Measurements from ENCODE around the gene CSMD2.

GRCh38 chr1:33641104-33641830 is 523.8 kb downstream of the CSMD2 start:
- TF ChIP-seq, protein P1, sequence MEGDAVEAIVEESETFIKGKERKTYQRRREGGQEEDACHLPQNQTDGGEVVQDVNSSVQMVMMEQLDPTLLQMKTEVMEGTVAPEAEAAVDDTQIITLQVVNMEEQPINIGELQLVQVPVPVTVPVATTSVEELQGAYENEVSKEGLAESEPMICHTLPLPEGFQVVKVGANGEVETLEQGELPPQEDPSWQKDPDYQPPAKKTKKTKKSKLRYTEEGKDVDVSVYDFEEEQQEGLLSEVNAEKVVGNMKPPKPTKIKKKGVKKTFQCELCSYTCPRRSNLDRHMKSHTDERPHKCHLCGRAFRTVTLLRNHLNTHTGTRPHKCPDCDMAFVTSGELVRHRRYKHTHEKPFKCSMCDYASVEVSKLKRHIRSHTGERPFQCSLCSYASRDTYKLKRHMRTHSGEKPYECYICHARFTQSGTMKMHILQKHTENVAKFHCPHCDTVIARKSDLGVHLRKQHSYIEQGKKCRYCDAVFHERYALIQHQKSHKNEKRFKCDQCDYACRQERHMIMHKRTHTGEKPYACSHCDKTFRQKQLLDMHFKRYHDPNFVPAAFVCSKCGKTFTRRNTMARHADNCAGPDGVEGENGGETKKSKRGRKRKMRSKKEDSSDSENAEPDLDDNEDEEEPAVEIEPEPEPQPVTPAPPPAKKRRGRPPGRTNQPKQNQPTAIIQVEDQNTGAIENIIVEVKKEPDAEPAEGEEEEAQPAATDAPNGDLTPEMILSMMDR (IDR thresholded peaks at IDR 0.05; ENCODE audit: control extremely low read depth in 1 of 3, insufficient read depth in 1 of 3, low read depth in 1 of 3, low read length in 3 of 3) = peak in 2 of 3 experiments; percentile 48 to 67; a peak in 3 of 4 replicates
- TF ChIP-seq EZH2 (IDR thresholded peaks at IDR 0.05; ENCODE audit: low read depth, low read length, severe bottlenecking) (no peak), POLR2AphosphoS5 (IDR thresholded peaks at IDR 0.05; ENCODE audit: low read depth, low read length) (no peak), MAX (IDR thresholded peaks at IDR 0.05) (no peak)
